Upper lobe of left lung (tissue), 6 donors: ENCODE data around the gene UBE4B. TPM values are rescaled to one million over a fixed set of nuclear protein-coding genes. Genes with fewer than 3 reads are reported as not detected.
A peak's percentile ranks its signal among the peaks of the same experiment; 100 is the strongest.

ENCODE experiments used
- ATAC-seq, 2 donors: fragments of 200-7000 bp; cut with Tn5 transposase; one replicate each; pipeline ENCODE4 v1.9.1; 2022; ENCODE audit warnings: mild to moderate bottlenecking in 2 of 2, moderate library complexity in 2 of 2; ENCODE audit not compliant: low FRiP score in 2 of 2
- DNase-seq, 2 donors: peaks; one replicate each; pipeline ENCODE4 v3.0.0-alpha.2; 2019 to 2020
- H3K27ac ChIP-seq, 4 donors: fragments of 200-600 bp; sonication (generic); one replicate each; pipeline ENCODE4 v1.5.1; 2016 to 2019
- H3K27me3 ChIP-seq, 4 donors: fragments of 200-600 bp; sonication (generic); one replicate each; pipeline ENCODE4 v1.5.1; 2017 to 2019
- H3K36me3 ChIP-seq, 4 donors: fragments of 200-600 bp; sonication (generic); one replicate each; pipeline ENCODE4 v1.5.1; 2016 to 2019
- H3K4me1 ChIP-seq, 4 donors: fragments of 200-600 bp; sonication (generic); one replicate each; pipeline ENCODE4 v1.5.1; 2018 to 2019
- H3K4me3 ChIP-seq, 4 donors: fragments of 200-600 bp; sonication (generic); one replicate each; pipeline ENCODE4 v1.5.1; 2017 to 2019; ENCODE audit warnings: mild to moderate bottlenecking in 2 of 4, moderate library complexity in 1 of 4
- H3K9me3 ChIP-seq, 4 donors: fragments of 200-600 bp; sonication (generic); one replicate each; pipeline ENCODE4 v1.5.1; 2018 to 2019
- EP300 ChIP-seq, 4 donors: sonication (generic); formaldehyde crosslinking; IDR thresholded peaks; one replicate each; pipeline ENCODE4 v1.5.1; 2017; ENCODE audit warnings: antibody characterized with exemption in 4 of 4, control low read depth in 2 of 4
- POLR2A ChIP-seq, 4 donors: fragments of 450-650 bp; IDR thresholded peaks; one replicate each; pipeline ENCODE4 v1.5.1; 2016 to 2017; ENCODE audit warnings: antibody characterized with exemption in 4 of 4, mild to moderate bottlenecking in 2 of 4
- POLR2AphosphoS5 ChIP-seq, 2 donors: sonication (generic); formaldehyde crosslinking; IDR thresholded peaks; one replicate each; pipeline ENCODE4 v1.5.1; 2017; ENCODE audit warnings: antibody characterized with exemption in 2 of 2
- WGBS, 2 donors: methylation state at CpG; one replicate each; pipeline ENCODE4 v1.1.5; 2017 to 2018; 5-methylcytosine and 5-hydroxymethylcytosine counted together
- total RNA-seq, 6 donors: library from RNA; depleted of rRNA in 4 of 6; stranded (reverse); fragments of >200 nt in 4 of 6; gene quantifications; one replicate each; pipeline versions ENCODE4 v1.1.0 to v1.2.1, GENCODE V29; 2016 to 2021
- TF ChIP-seq, protein P1 (sequence below), 6 experiments: fragments of 450-650 bp in 4 of 6; fragments of 200-600 bp in 2 of 6; sonication (generic) in 2 of 6; IDR thresholded peaks; one replicate each; pipeline ENCODE4 v1.5.1; 2016 to 2019; ENCODE audit warnings: antibody characterized with exemption in 6 of 6
- donor health status: DM: no; HTN: no; CAD: no; lungs with moderate emphysema.
- donor health status: DM: no; HTN: yes; CAD: no; lungs with severe emphysema.

Gene UBE4B
- total RNA-seq, 6 donors from 2014 or later = 24.5 to 83.8 (median 42.8) TPM

DNA sequence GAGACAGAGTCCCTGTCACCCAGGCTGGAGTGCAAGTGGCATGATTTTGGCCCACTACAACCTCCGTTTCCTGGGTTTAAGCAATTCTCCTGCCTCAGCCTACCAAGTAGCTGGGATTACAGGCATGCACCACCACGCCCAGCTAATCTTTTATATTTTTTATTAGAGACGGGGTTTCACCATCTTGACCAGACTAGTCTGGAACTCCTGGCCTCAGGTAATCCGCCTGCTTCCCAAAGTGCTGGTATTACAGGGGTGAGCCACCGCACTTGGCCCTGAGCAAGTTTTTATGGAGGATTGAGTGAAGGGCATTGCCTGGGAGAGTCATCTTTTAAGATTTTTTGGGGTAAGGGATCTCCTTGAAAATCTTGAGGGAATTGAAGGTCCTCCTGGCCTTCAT is 28.5 kb downstream of the UBE4B start:
- TF ChIP-seq POLR2AphosphoS5 (IDR thresholded peaks at IDR 0.05) (no peak), POLR2A (IDR thresholded peaks at IDR 0.05) (no peak), EP300 (IDR thresholded peaks at IDR 0.05) (no peak)
- TF ChIP-seq, protein P1, sequence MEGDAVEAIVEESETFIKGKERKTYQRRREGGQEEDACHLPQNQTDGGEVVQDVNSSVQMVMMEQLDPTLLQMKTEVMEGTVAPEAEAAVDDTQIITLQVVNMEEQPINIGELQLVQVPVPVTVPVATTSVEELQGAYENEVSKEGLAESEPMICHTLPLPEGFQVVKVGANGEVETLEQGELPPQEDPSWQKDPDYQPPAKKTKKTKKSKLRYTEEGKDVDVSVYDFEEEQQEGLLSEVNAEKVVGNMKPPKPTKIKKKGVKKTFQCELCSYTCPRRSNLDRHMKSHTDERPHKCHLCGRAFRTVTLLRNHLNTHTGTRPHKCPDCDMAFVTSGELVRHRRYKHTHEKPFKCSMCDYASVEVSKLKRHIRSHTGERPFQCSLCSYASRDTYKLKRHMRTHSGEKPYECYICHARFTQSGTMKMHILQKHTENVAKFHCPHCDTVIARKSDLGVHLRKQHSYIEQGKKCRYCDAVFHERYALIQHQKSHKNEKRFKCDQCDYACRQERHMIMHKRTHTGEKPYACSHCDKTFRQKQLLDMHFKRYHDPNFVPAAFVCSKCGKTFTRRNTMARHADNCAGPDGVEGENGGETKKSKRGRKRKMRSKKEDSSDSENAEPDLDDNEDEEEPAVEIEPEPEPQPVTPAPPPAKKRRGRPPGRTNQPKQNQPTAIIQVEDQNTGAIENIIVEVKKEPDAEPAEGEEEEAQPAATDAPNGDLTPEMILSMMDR (IDR thresholded peaks at IDR 0.05) = no peak
- DNase-seq (no peak), ATAC-seq (no peak)
- no peaks in the 10 kb centered on the region for H3K27me3 ChIP-seq
- peaks cover 0 to 6% (median 0%) of the 10 kb centered on the region in 4 donors for H3K36me3 ChIP-seq
- H3K9me3 ChIP-seq = no peaks in the 10 kb centered on the region
- no peak overlapping the region for H3K4me3 ChIP-seq
- peaks cover 4 to 46% (median 24%) of the 10 kb centered on the region in 4 donors for H3K4me1 ChIP-seq
- no peak overlapping the region for H3K27ac ChIP-seq
- WGBS, 2 donors = 89 to 90% methylated on average over 5 of the region's 5 CpGs

DNA sequence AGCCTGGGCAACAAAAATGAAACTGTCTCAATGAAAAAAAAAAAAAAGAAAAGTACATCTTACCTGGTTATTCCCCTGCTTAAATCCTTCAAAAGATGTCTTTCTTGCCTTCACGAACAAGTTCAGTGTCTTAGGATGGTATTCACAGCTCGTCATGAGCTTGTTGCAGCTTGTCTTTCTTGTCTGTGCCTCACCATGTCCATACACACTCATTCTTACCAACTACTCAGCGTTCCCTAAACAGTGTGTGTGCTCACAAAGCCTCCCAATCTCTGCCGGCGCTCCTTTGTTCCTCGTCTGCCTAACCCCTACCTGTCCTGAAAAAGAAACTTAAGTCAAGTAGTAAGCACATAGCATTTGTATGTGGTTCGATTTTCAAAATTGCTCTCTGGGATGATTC is 31.1 kb downstream of the UBE4B start:
- no peak overlapping the region for H3K27ac ChIP-seq
- no peaks in the 10 kb centered on the region for H3K9me3 ChIP-seq
- H3K4me3 ChIP-seq = no peak overlapping the region
- no peaks in the 10 kb centered on the region for H3K27me3 ChIP-seq
- peaks cover 0 to 6% (median 0%) of the 10 kb centered on the region in 4 donors for H3K36me3 ChIP-seq
- peaks cover 16 to 37% (median 22%) of the 10 kb centered on the region in 4 donors for H3K4me1 ChIP-seq
- DNase-seq (no peak), ATAC-seq (no peak)
- TF ChIP-seq POLR2AphosphoS5 (IDR thresholded peaks at IDR 0.05) = no peak
- TF ChIP-seq, protein P1 (IDR thresholded peaks at IDR 0.05) = no peak
- TF ChIP-seq POLR2A (IDR thresholded peaks at IDR 0.05) = no peak
- TF ChIP-seq EP300 (IDR thresholded peaks at IDR 0.05) = no peak
- 84 to 85% methylated on average over 7 of the region's 7 CpGs for WGBS, 2 donors

DNA sequence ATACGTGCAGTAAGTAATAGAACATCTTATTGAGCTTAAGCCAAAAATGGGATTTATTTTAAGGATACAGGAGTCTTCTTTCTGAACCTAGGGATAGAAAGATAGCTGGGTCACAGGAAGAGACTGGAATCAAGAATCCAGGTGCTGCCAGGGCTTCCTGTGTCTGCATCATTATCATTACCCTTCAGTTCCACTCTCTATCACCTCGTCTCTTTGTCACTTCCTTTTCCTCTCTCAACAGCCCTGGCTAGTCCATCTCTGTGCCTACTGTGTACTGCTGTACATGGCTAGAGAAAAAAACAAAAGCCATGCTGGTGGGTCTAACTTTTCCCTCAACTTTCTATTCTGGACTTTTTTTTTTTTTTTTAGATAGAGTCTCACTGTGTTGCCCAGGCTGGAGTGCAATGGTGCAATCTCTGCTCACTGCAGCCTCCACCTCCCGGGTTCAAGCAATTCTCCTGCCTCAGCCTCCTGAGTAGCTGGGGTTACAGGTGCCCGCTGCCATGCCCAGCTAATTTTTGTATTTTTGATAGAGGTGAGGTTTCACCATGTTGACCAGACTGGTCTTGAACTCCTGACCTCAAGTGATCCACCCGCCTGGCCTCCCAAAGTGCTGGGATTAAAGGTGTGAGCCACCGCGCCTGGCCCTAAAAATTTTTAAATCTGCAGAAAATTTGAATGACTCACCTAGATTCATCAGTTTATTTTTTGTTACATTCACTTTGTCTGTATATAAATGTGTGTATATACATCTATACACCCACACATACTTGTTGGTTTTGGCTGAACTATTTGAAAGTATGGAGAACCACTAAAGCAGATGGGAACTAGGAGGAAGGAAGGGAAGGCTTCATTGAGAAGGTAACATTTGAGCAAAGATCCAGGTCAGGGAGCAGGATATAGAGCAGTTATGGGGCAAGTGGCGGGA is 31.9 kb downstream of the UBE4B start:
- ATAC-seq (no peak), DNase-seq (no peak)
- H3K27ac ChIP-seq = peak overlapping the region in 1 of 4 donors; percentile 2
- H3K36me3 ChIP-seq = no peaks in the 10 kb centered on the region
- no peaks in the 10 kb centered on the region for H3K27me3 ChIP-seq
- no peak for TF ChIP-seq POLR2AphosphoS5 (IDR thresholded peaks at IDR 0.05)
- no peak for TF ChIP-seq POLR2A (IDR thresholded peaks at IDR 0.05)
- TF ChIP-seq EP300 (IDR thresholded peaks at IDR 0.05) = no peak
- TF ChIP-seq, protein P1 (IDR thresholded peaks at IDR 0.05) = no peak
- no peak overlapping the region for H3K4me3 ChIP-seq
- H3K9me3 ChIP-seq = no peaks in the 10 kb centered on the region
- H3K4me1 ChIP-seq = peaks cover 16 to 29% (median 22%) of the 10 kb centered on the region in 4 donors
- 85 to 88% methylated on average over 8 of the region's 8 CpGs for WGBS, 2 donors

DNA sequence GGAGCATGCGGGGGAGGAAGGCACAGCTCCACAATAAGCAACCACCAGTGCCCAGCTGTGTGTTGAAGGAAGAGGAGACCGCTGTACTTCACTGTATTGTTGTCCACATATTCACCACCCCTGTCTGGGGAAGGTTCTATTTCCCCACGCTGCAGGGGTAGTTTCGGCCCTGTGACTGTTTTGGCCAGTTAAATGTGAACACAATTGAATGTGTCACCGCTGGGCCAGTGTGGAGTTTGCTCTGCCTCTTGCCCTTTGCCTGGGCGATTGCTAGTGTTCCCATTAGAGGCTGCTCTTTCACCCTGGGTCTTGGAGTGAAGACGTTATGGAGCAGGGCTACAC is 32.6 kb downstream of the UBE4B start:
- DNase-seq (peak in 1 of 2 donors; percentile 35), ATAC-seq (peak; percentile 22 to 44)

More for the DNA sequence above, 32.6 kb downstream of the UBE4B start:
- no peaks in the 10 kb centered on the region for H3K27me3 ChIP-seq
- H3K27ac ChIP-seq = peak overlapping the region in 1 of 4 donors; percentile 2
- no peaks in the 10 kb centered on the region for H3K9me3 ChIP-seq
- TF ChIP-seq EP300 (IDR thresholded peaks at IDR 0.05) (no peak), POLR2A (IDR thresholded peaks at IDR 0.05) (no peak), POLR2AphosphoS5 (IDR thresholded peaks at IDR 0.05) (peak in 1 of 2 donors; percentile 14)
- TF ChIP-seq, protein P1 (IDR thresholded peaks at IDR 0.05) = no peak
- H3K36me3 ChIP-seq = no peaks in the 10 kb centered on the region
- WGBS, 2 donors = 71 to 78% methylated on average over 7 of the region's 7 CpGs
- peaks cover 16 to 26% (median 22%) of the 10 kb centered on the region in 4 donors for H3K4me1 ChIP-seq
- no peak overlapping the region for H3K4me3 ChIP-seq
